ENCODE results near the gene PID1.

DNA sequence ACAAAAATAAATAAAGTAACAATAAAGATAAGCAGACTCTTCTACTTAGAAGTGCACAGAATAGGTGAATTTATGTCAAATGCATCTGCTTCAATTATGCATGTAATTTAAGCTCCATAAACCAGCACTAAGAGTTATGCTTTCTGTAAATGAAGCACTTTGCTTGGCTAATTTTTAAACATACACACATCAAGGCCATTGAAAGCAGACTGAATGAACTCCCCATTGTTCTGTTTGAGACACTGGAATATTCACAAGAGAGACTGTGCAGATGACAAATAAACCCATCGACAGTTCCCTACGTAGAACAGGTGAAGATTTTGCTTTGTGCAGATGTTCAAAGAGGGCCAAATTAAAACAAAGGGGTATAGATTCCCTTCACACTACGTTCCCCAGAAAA, 133.4 kb downstream of the PID1 start:
- TF ChIP-seq, protein P1, sequence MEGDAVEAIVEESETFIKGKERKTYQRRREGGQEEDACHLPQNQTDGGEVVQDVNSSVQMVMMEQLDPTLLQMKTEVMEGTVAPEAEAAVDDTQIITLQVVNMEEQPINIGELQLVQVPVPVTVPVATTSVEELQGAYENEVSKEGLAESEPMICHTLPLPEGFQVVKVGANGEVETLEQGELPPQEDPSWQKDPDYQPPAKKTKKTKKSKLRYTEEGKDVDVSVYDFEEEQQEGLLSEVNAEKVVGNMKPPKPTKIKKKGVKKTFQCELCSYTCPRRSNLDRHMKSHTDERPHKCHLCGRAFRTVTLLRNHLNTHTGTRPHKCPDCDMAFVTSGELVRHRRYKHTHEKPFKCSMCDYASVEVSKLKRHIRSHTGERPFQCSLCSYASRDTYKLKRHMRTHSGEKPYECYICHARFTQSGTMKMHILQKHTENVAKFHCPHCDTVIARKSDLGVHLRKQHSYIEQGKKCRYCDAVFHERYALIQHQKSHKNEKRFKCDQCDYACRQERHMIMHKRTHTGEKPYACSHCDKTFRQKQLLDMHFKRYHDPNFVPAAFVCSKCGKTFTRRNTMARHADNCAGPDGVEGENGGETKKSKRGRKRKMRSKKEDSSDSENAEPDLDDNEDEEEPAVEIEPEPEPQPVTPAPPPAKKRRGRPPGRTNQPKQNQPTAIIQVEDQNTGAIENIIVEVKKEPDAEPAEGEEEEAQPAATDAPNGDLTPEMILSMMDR (IDR thresholded peaks at IDR 0.05), result no peak
- no peak for TF ChIP-seq POLR2A (IDR thresholded peaks at IDR 0.05)

Measured in lower leg skin (tissue), 3 donors.